ENCODE results near the gene ANKRD28.

ANKRD28 gene

DNA sequence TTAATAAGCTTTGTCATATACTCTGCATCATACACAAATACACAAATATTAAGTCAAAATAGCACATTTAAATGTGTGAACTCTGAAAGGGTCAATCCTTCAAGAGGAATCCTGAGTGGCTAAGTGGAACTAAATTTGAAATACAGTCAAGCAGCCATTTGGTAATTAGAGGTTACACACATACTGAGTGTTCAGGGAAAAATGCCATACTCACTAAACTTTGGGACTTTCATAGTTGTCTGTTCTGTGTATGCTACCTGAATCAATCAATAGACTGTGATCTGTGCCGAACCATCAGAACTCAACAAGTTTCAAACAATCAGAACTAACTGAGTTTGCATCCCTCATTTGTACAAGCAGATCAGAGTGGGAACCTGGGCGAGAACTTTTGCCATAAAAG is 15.3 kb downstream of the ANKRD28 start:
- H3K27ac ChIP-seq (ENCODE audit: low read length), result no peak overlapping the region
- DNase-seq, result no peak
- H3K9ac ChIP-seq (ENCODE audit: low read length), result no peak overlapping the region
- no peak for TF ChIP-seq EZH2phosphoT487 (IDR thresholded peaks at IDR 0.05; ENCODE audit: low read length)
- no peak for TF ChIP-seq CTCF (IDR thresholded peaks at IDR 0.05; ENCODE audit: low read length)
- TF ChIP-seq EZH2 (optimal IDR thresholded peaks at IDR 0.05; ENCODE audit: low read depth, low read length), result no peak
- no peaks in the 10 kb centered on the region for H3K9me2 ChIP-seq (replicated peaks; ENCODE audit: insufficient read depth, low read length)
- no peaks in the 10 kb centered on the region for H3K9me3 ChIP-seq (replicated peaks; ENCODE audit: insufficient read depth, low read length)
- no peak overlapping the region for H3K4me3 ChIP-seq (ENCODE audit: low read length)
- no peak overlapping the region for H2AFZ ChIP-seq (ENCODE audit: low read length)
- H3K27me3 ChIP-seq (replicated peaks; ENCODE audit: insufficient read depth, low read length), result no peaks in the 10 kb centered on the region
- no peaks in the 10 kb centered on the region; the same call in 1 of the 2 replicates for H4K20me1 ChIP-seq (ENCODE audit: insufficient read depth, low read length)
- H3K79me2 ChIP-seq (ENCODE audit: low read length), result peaks cover 100% of the 10 kb centered on the region
- no peak overlapping the region for H3K4me2 ChIP-seq (ENCODE audit: low read depth, low read length)
- no peaks in the 10 kb centered on the region for H3K4me1 ChIP-seq (ENCODE audit: low read length)
- no peaks in the 10 kb centered on the region for H3F3A ChIP-seq (ENCODE audit: insufficient read depth, low read length)
- peaks cover 3% of the 10 kb centered on the region; the same call in 1 of the 2 replicates for H3K36me3 ChIP-seq (replicated peaks; ENCODE audit: insufficient read depth, low read length)

DNA sequence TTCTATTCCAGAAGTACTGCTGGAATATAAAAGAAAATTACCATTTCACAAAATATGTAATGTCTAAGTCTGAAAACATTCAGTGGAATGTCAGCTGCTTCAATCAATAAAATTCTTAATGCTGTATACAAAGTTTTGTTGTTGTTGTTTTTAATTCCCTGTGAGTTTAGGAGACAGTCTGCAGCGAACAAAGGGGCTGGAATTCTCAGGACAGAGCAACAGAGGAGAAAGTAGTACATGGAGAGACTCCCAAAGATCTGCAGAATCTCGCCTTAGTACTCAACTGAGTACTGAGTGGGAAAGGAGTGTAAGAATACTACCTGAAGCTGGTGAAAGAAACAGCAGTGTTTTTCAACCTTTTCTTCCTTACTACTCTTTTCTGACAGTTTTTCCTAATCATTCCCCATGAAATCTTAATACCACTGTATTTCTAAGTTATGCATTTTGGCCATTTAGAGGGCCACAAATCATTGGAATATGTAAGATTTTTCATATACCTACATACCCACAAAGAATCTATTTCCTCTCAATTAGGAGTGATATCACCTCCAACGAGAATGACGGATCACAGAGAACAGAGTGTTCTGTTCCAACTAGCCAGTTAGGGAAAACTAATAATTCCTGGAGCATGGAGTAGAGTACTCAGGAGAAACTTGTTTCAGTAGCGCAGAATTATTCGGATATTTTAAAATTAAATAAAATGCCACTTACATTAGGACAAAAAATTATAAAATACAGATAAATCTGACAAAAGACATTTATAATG is 16.0 kb downstream of the ANKRD28 start:
- H3K9me3 ChIP-seq (replicated peaks; ENCODE audit: insufficient read depth, low read length), result no peaks in the 10 kb centered on the region
- no peaks in the 10 kb centered on the region for H3K27me3 ChIP-seq (replicated peaks; ENCODE audit: insufficient read depth, low read length)
- no peak overlapping the region for H3K9ac ChIP-seq (ENCODE audit: low read length)
- no peak overlapping the region for H3K4me2 ChIP-seq (ENCODE audit: low read depth, low read length)
- no peak for DNase-seq
- no peaks in the 10 kb centered on the region for H3F3A ChIP-seq (ENCODE audit: insufficient read depth, low read length)
- no peak overlapping the region for H2AFZ ChIP-seq (ENCODE audit: low read length)
- peaks cover 3% of the 10 kb centered on the region; the same call in 1 of the 2 replicates for H3K36me3 ChIP-seq (replicated peaks; ENCODE audit: insufficient read depth, low read length)
- H3K79me2 ChIP-seq (ENCODE audit: low read length), result peaks cover 98% of the 10 kb centered on the region
- H3K4me3 ChIP-seq (ENCODE audit: low read length), result no peak overlapping the region
- H3K9me2 ChIP-seq (replicated peaks; ENCODE audit: insufficient read depth, low read length), result no peaks in the 10 kb centered on the region
- H3K27ac ChIP-seq (ENCODE audit: low read length), result no peak overlapping the region
- no peaks in the 10 kb centered on the region for H3K4me1 ChIP-seq (ENCODE audit: low read length)
- TF ChIP-seq CTCF (IDR thresholded peaks at IDR 0.05; ENCODE audit: low read length) (no peak), EZH2 (optimal IDR thresholded peaks at IDR 0.05; ENCODE audit: low read depth, low read length) (no peak), EZH2phosphoT487 (IDR thresholded peaks at IDR 0.05; ENCODE audit: low read length) (no peak)
- no peaks in the 10 kb centered on the region; the same call in 1 of the 2 replicates for H4K20me1 ChIP-seq (ENCODE audit: insufficient read depth, low read length)

DNA sequence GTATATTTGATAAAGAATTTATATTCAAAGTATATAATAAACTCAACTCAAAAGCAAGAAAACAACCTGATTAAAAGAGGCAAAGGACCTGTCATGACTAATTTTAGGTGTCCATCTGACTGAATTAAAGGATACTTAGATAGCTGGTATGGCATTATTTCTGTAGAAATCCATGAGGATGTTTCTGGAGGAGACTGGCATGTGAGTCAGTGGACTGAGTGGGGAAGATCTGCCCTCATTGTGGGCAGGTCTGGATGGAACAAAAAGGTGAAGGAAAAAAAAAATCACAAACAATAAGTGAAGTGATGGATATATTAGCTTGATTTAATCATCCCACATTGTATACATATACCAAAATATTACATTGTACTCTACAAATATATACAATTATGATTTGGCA is 16.6 kb downstream of the ANKRD28 start:
- Histone ChIP-seq H3K79me2 (ENCODE audit: low read length) (peaks cover 98% of the 10 kb centered on the region), H2AFZ (ENCODE audit: low read length) (no peak overlapping the region), H3K27me3 (replicated peaks; ENCODE audit: insufficient read depth, low read length) (no peaks in the 10 kb centered on the region), H3K4me3 (ENCODE audit: low read length) (no peak overlapping the region), H3K9me3 (replicated peaks; ENCODE audit: insufficient read depth, low read length) (no peaks in the 10 kb centered on the region), H3K9ac (ENCODE audit: low read length) (no peak overlapping the region), H3K36me3 (replicated peaks; ENCODE audit: insufficient read depth, low read length) (0 out of 2 replicates have a peak, but pooled peaks cover 3% of the 10 kb centered on the region), H3K4me2 (ENCODE audit: low read depth, low read length) (no peak overlapping the region), H4K20me1 (ENCODE audit: insufficient read depth, low read length) (no peaks in the 10 kb centered on the region; the same call in 1 of the 2 replicates), H3F3A (ENCODE audit: insufficient read depth, low read length) (no peaks in the 10 kb centered on the region), H3K4me1 (ENCODE audit: low read length) (no peaks in the 10 kb centered on the region), H3K27ac (ENCODE audit: low read length) (no peak overlapping the region), H3K9me2 (replicated peaks; ENCODE audit: insufficient read depth, low read length) (no peaks in the 10 kb centered on the region)
- DNase-seq, result no peak
- TF ChIP-seq CTCF (IDR thresholded peaks at IDR 0.05; ENCODE audit: low read length) (no peak), EZH2phosphoT487 (IDR thresholded peaks at IDR 0.05; ENCODE audit: low read length) (no peak)
